ENCODE measurements around the gene PPP4R1.
"Not testable (repeated sequence)": the region's sequence is repeated elsewhere in the genome, so short reads cannot be mapped to it uniquely, and the experiment has no call there.

PPP4R1 gene

GRCh38 chr18:9614401-9615279, at the start of gene PPP4R1:
TSS of gene PPP4R1 (minus strand) at chr18:9614559. CDS start at chr18:9614484, 75 bp downstream.
- peak; percentile 49 to 61 for DNase-seq (ENCODE audit: low read depth in 2 of 2)

GRCh38 chr18:9663377-9663776, 49.0 kb upstream of the PPP4R1 start:
- DNase-seq (ENCODE audit: low read depth in 2 of 2): no peak

- no peak for DNase-seq (ENCODE audit: low read depth in 2 of 2)
Measured at GRCh38 chr18:9661564-9661963, 47.2 kb upstream of the PPP4R1 start.

- no peak for DNase-seq (ENCODE audit: low read depth in 2 of 2)
Measured at GRCh38 chr18:9659499-9660375, 45.4 kb upstream of the PPP4R1 start.

- no peak for DNase-seq (ENCODE audit: low read depth in 2 of 2)
Measured at GRCh38 chr18:9658087-9658641, 43.8 kb upstream of the PPP4R1 start.

GRCh38 chr18:9655232-9655767, 40.9 kb upstream of the PPP4R1 start:
- no peak for DNase-seq (ENCODE audit: low read depth in 2 of 2)

- no peak for DNase-seq (ENCODE audit: low read depth in 2 of 2)
Measured at GRCh38 chr18:9653390-9653789, 39.0 kb upstream of the PPP4R1 start.

- DNase-seq (ENCODE audit: low read depth in 2 of 2): no peak
Measured at GRCh38 chr18:9649164-9649540, 34.8 kb upstream of the PPP4R1 start.

- no peak for DNase-seq (ENCODE audit: low read depth in 2 of 2)
Measured at GRCh38 chr18:9648431-9649163, 34.2 kb upstream of the PPP4R1 start.

GRCh38 chr18:9647496-9648323, 33.4 kb upstream of the PPP4R1 start:
- DNase-seq (ENCODE audit: low read depth in 2 of 2): no peak

GRCh38 chr18:9643549-9643948, 29.2 kb upstream of the PPP4R1 start:
- no peak for DNase-seq (ENCODE audit: low read depth in 2 of 2)

GRCh38 chr18:9642799-9643462, 28.6 kb upstream of the PPP4R1 start:
- DNase-seq (ENCODE audit: low read depth in 2 of 2): no peak

- DNase-seq (ENCODE audit: low read depth in 2 of 2): not testable (repeated sequence)
Measured at GRCh38 chr18:9641081-9641480, 26.7 kb upstream of the PPP4R1 start.

GRCh38 chr18:9638886-9639285, 24.5 kb upstream of the PPP4R1 start:
- DNase-seq (ENCODE audit: low read depth in 2 of 2): no peak

- no peak for DNase-seq (ENCODE audit: low read depth in 2 of 2)
Measured at GRCh38 chr18:9637036-9637767, 22.8 kb upstream of the PPP4R1 start.

GRCh38 chr18:9634856-9635255, 20.5 kb upstream of the PPP4R1 start:
- DNase-seq (ENCODE audit: low read depth in 2 of 2): no peak

GRCh38 chr18:9631814-9632496, 17.6 kb upstream of the PPP4R1 start:
- DNase-seq (ENCODE audit: low read depth in 2 of 2): no peak

- DNase-seq (ENCODE audit: low read depth in 2 of 2): no peak
Measured at GRCh38 chr18:9630444-9630843, 16.1 kb upstream of the PPP4R1 start.

- no peak for DNase-seq (ENCODE audit: low read depth in 2 of 2)
Measured at GRCh38 chr18:9629709-9630108, 15.3 kb upstream of the PPP4R1 start.

All from stimulated activated CD4-positive, alpha-beta T cell treated with anti-CD3 and anti-CD28 coated beads, Interleukin-15, amount 100 ng/mL, for 48 hours (primary cell).